ENCODE results near the gene AGAP9. TPM values are rescaled to one million over a fixed set of nuclear protein-coding genes. Genes with fewer than 3 reads are reported as not detected.
"Not testable (repeated sequence)": the region's sequence is repeated elsewhere in the genome, so short reads cannot be mapped to it uniquely, and the experiment has no call there.

AGAP9 gene
- total and polyA plus RNA-seq, 9 of the 15 experiments (the other 6 are each of a cell fraction or from before 2014, with no cell fraction given) = 0.37 to 11.7 (median 5.8) TPM

GRCh38 chr10:47456079-47456785 lies 67.2 kb downstream of the AGAP9 start:
- no peak overlapping the region for H3K27ac ChIP-seq (ENCODE audit: extremely low read depth, low read depth, low read length)
- H3K4me3 ChIP-seq = no peak overlapping the region
- no peaks in the 10 kb centered on the region for H3K79me2 ChIP-seq (ENCODE audit: control insufficient read depth, insufficient read depth, low read length)
- POLR2A ChIA-PET = no interaction called here
- ATAC-seq (no peak), DNase-seq (ENCODE audit: extremely low read depth in 1 of 4, low spot score in 3 of 4) (peak in 1 of 4 experiments; percentile 1), FAIRE-seq (no peak)
- WGBS (ENCODE audit: insufficient coverage, low coverage, missing lambda C conversion rate) = 1% methylated on average over 8 of the region's 8 CpGs
- peaks cover 0 to 10% of the 10 kb centered on the region in 2 experiments; a peak in 1 of 5 replicates for H3K4me1 ChIP-seq (replicated peaks in 1 of 2; ENCODE audit: control insufficient read depth in 2 of 2, insufficient read depth in 2 of 2, low read length in 2 of 2)
- H4K20me1 ChIP-seq (replicated peaks; ENCODE audit: control insufficient read depth, insufficient read depth, low read length) = no peaks in the 10 kb centered on the region; the same call in 1 of the 2 replicates
- in situ Hi-C loops (cut with MboI) (no loop called here), intact Hi-C loops (cut with micrococcal nuclease) (no loop called here)
- H3K9me3 ChIP-seq (replicated peaks; ENCODE audit: control insufficient read depth, insufficient read depth, low read depth, low read length) = no peaks in the 10 kb centered on the region
- CTCF ChIA-PET (ENCODE audit: low intra/inter-chr PET ratio) = no interaction called here
- no peaks in the 10 kb centered on the region for H3K9me1 ChIP-seq (ENCODE audit: control insufficient read depth, insufficient read depth, low read length)
- no peak overlapping the region; a peak in 1 of 4 replicates for H3K9ac ChIP-seq (ENCODE audit: insufficient read depth in 1 of 2, low read depth in 2 of 2, low read length in 2 of 2)
- H3K36me3 ChIP-seq (ENCODE audit: control insufficient read depth, insufficient read depth, low read length) = no peaks in the 10 kb centered on the region
- BruUV-seq (replicated peaks) = no TSS peak
- no peak overlapping the region for H3K4me2 ChIP-seq (ENCODE audit: insufficient read depth, low read length)
- no peak overlapping the region for H2AFZ ChIP-seq (ENCODE audit: low read depth, low read length)
- TF ChIP-seq MAFG (tag; conservative IDR thresholded peaks at IDR 0.05) = no peak
- no peak for TF ChIP-seq ZNF764 (CRISPR knock-in tag; IDR thresholded peaks at IDR 0.05; ENCODE audit: low read depth)
- no peak for TF ChIP-seq DIDO1 (tag; IDR thresholded peaks at IDR 0.05; ENCODE audit: low read depth)
- no peak for TF ChIP-seq LEF1 (IDR thresholded peaks at IDR 0.05)
- TF ChIP-seq MAX (CRISPR knock-in tag; IDR thresholded peaks at IDR 0.05) = no peak
- peaks cover 20 to 47% of the 10 kb centered on the region in 2 experiments; a peak in 4 of 5 replicates for H3K27me3 ChIP-seq (ENCODE audit: control insufficient read depth in 2 of 2, insufficient read depth in 2 of 2, low read length in 2 of 2)

DNA sequence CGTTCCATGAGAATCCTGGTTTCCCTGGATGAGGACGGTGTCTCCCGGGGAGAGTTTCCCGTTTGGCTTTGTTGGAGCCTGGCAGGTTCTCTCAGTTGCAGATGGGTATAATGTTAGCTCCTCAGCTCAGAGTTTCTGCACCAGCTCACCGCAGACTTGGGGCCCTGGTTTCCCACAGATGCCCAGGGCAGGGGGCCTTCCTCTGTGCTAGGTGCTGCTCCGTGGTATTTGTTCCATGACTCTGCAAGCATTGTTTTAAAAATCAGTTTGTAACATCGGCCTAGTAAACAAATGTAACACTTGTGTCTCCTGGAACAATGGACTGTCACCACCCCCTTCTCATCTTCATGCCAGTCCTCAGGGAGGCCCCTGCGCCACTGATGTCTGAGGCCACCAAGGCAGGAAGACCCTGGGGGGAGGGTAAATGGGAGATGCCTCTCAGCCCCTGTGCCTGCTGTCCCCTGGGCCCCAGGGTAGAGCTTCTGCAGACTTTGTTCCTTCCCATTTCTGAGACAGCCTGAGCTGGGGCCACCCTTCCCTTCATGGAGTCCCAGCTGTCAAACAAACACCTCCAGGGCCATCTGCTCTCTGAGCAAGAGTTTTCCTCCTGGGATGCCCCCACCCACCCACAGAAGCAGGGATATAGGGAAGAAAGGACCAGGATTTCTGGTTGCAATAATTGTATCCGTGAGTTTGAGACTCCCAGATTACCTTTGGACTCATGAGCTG lies 67.9 kb downstream of the AGAP9 start:
- DNase-seq (ENCODE audit: extremely low read depth in 1 of 4, low spot score in 3 of 4) = peak in 1 of 4 experiments; percentile 2
- intact Hi-C loops (cut with micrococcal nuclease); POLR2A ChIA-PET; H4K20me1 ChIP-seq (replicated peaks; ENCODE audit: control insufficient read depth, insufficient read depth, low read length); H3K36me3 ChIP-seq (ENCODE audit: control insufficient read depth, insufficient read depth, low read length); ATAC-seq; H3K9me3 ChIP-seq (replicated peaks; ENCODE audit: control insufficient read depth, insufficient read depth, low read depth, low read length); H3K9me1 ChIP-seq (ENCODE audit: control insufficient read depth, insufficient read depth, low read length); H2AFZ ChIP-seq (ENCODE audit: low read depth, low read length); FAIRE-seq; in situ Hi-C loops (cut with MboI); H3K9ac ChIP-seq (ENCODE audit: insufficient read depth in 1 of 2, low read depth in 2 of 2, low read length in 2 of 2); H3K4me1 ChIP-seq (replicated peaks in 1 of 2; ENCODE audit: control insufficient read depth in 2 of 2, insufficient read depth in 2 of 2, low read length in 2 of 2); BruUV-seq (replicated peaks); H3K27ac ChIP-seq (ENCODE audit: extremely low read depth, low read depth, low read length); H3K79me2 ChIP-seq (ENCODE audit: control insufficient read depth, insufficient read depth, low read length); CTCF ChIA-PET (ENCODE audit: low intra/inter-chr PET ratio); H3K4me3 ChIP-seq; H3K4me2 ChIP-seq (ENCODE audit: insufficient read depth, low read length): not testable (repeated sequence)
- H3K27me3 ChIP-seq (ENCODE audit: control insufficient read depth in 2 of 2, insufficient read depth in 2 of 2, low read length in 2 of 2) = peaks cover 21 to 54% of the 10 kb centered on the region in 2 experiments; a peak in 4 of 5 replicates
- WGBS (ENCODE audit: insufficient coverage, low coverage, missing lambda C conversion rate) = 3% methylated on average over 9 of the region's 9 CpGs

Data from K562 (cell line).